GM19395 (cell line): Measurements from ENCODE around the gene PRKD1.

ENCODE experiments used
- ATAC-seq: cut with Tn5 transposase; IDR thresholded peaks from one replicate; pipeline ENCODE4 v1.9.1; 2021; ENCODE audit warnings: mild to moderate bottlenecking, moderate library complexity; ENCODE audit not compliant: unreplicated experiment

The PRKD1 gene

DNA sequence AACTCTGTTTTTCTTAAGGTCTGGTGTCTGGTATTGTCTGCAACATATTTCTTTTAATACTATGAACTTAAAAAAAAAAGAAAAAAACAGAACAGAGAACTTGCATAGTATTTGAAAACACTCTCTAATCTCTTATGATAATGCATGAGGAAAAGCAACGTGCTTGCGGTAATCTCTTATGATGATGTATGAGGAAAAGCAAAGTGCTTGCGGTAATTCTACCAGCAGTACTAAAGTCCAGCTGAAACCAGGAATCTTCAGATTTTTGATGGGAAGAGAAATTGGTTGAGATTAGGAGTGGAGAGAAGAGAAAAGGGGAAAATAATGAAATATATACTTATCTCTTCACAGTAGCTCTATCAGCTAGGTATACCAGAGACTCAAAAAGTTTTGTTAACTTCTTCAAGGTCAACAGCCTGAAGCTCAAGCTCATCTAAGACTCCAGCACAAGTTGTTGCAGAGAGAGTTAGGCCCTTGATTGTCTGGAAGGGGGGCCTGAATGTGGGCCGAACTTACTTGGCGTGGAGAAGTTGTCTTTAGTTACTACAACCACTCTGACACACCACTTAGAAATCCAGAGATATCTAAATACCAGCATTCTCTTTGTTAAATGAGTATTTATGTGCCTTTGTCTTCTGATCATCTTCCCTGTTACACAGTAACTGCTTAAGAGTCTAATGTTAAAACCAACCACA is 240.4 kb downstream of the PRKD1 start:
- ATAC-seq = no peak

GRCh38 chr14:29684926-29685325 is 242.7 kb downstream of the PRKD1 start:
- no peak for ATAC-seq

DNA sequence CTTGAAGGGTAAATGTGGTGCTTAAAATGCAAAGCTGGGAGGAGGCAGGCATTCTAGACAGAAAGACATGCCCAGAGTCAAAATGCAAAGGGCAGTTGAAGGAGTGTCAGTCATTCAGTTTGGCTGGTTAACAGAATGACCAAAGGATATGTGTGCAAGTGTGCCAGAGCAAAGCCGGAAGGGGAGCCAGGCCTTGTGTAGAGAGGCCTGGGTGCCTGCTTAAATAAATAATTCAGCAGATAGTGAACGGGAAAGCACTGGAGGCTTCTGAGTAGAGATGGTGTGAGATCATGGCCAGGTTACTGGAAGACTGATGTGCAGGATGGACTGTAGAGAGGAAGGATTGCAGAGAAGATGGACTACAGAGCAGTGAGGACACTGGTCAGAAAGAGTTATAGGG is 244.9 kb downstream of the PRKD1 start:
- no peak for ATAC-seq

DNA sequence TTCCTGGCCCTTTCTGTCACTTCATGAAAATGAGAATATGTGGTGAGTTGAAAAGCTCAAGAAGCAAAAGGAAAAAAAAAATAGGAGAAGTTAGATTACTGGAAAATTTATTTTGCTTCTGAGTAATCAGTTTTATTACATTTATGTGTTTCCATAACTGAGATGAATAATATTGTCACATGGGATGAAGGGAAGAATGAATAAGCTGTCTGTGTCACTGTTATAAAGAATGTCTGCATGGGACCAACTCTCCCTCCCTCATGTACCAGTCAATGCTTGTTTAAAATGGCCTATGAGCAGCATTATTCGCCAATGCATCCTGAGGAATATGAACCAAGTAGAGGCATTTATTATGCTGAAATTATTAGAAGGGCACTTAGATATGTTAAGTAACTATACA is 246.3 kb downstream of the PRKD1 start:
- no peak for ATAC-seq

DNA sequence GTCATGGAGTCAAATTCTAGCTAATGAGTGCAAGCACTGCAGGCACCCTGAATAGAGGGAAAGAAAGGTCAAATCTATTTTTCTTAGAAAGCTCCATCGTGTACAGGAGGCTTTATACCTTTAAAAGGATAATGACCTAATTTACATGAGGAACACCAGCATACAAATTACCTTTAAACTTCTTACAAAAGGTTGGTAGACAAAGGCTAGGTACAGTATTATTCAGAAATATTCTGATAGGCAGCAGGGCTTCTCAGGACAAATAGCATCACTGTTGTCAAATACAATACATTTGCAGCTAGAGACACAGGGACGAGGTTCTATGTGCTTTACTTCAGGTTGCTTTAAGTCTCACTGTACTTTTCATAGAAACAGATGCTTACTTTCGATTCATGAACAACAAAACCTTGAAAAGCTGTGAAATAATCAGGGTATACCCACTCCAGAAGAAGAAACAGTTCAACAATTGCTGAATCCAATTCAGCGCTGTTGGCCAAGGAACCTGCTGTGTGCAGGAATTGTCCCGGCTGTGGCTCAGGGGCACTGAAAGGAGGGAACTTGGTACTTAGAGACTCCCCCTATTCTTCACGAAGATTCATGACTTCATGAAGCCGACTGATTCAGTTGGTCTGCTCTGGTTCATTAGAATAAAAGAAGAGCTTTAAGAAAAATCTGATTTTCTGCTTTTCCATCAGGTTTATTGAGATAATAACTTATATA is 252.9 kb downstream of the PRKD1 start:
- ATAC-seq = no peak

DNA sequence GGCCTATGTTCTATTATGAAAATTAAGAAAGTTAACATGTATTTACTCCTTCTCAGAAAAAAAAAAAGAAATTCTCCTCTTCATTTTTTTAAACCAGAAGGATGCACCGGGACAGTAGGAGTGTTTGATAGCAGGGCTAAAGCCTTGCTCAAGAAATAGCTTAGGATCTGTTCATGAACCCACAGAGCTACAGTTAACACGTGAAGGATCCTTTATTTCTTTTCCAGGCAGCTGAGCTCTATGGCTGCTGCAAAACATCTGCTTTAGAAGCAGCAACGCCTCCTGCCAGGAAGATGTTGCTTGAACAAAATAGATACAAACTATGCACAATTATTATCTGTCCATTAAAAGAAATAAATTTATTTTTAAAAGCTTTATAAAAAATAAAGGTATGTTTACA is 254.8 kb downstream of the PRKD1 start:
- ATAC-seq = no peak

- ATAC-seq = no peak
These were observed 256.6 kb downstream of the PRKD1 start for GRCh38 chr14:29671034-29671433.

DNA sequence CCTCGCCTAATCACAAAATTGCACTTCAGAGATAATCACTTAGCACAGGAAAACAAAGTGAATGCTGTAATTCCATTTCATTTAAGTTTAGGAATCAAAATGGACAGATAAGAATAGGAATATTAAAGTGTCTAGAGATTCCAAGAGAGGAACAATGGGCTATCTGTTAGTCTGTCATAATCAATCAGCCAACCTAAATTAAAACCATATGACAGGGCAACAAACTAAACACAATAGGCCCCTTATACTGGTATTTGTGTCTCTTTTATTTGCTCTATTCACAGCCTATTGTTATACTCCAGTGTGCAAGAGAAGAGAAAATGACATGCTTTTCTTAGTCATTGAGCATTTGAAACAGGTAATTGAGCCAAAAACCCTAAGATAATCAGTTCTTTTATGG is 259.4 kb downstream of the PRKD1 start:
- no peak for ATAC-seq

DNA sequence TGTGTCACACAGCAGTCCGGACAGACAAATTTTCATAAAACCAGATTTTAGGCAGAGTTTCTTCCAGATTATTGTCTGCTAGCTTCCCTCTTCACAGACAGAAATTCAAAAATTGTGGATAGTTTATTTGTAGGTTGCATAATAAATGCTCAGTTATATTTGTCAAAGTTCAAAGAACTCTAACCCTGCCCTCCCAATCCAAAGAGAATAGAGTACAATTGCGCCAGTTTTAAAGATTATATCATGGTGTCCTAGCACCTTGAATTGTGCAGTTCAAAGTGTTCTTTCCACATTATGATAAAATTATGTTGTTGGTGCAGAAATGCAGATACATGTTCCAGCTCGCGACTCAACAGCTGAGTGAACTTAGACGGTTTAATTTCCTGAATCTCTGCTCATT is 263.1 kb downstream of the PRKD1 start:
- ATAC-seq = no peak

DNA sequence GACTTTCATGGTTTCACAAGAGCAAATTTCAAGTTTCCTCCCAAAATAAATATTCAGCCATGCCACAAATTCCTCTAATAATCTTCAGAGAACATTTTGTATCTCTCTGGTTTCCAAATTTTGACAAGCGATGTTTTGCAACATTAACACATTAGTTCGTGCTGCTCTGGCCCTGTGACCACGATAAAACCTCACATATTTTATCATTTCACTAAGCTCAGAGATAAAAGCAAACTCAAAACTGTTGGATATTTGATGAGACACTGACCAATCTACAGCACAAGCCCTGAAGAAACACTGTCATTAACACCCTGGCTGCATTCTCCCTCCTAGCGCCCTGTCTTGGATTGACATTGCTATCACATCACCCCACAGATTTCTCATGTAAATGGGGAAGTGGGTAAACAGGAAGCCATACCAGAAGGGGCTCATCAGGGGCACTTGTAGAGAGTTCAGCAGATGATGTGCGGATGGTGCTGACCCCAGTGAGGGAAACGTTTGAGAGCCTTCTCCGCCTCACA is 264.3 kb downstream of the PRKD1 start:
- ATAC-seq = no peak

GRCh38 chr14:29654901-29655550 is 272.6 kb downstream of the PRKD1 start:
- no peak for ATAC-seq

GRCh38 chr14:29653303-29653702 is 274.3 kb downstream of the PRKD1 start:
- no peak for ATAC-seq

DNA sequence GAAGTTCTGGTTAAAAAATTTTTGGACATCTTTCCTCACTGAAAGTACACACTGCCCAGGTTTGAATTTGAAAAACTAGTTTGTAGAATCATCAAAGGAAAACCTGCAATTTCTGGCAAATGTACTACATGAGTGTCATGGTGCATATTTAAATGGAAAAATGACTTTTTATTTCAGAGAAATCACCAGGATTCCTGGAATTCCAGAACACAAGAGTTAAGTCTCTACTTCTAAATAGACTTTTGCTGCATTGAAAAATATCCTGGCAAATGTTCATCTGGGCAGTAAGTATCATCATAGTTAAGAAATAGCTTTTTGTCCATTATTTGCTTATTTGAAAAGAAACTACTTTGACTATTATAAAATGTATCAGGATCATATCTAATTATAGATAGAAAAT is 275.1 kb downstream of the PRKD1 start:
- no peak for ATAC-seq

GRCh38 chr14:29650554-29651269 is 276.9 kb downstream of the PRKD1 start:
- ATAC-seq = no peak

GRCh38 chr14:29649170-29649569 is 278.5 kb downstream of the PRKD1 start:
- ATAC-seq = no peak

DNA sequence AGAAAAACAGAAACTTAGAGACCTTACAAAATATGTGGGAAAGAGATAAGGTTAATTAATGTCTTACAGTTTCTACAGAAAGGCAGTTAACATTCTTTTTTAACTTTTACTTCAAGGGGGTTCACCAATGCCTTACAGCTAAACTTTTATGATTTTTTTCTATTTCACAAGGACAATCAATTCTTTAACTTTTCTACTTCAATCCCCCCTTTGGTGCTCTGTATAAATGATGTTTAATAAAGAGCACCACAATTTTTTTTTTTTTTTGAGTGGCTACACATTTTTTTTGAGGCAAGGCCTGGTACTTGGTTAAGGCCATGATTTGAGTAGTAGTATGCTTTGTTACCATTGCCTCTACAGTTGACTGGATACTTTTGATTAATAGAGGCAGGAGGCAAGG is 279.6 kb downstream of the PRKD1 start:
- ATAC-seq = no peak

DNA sequence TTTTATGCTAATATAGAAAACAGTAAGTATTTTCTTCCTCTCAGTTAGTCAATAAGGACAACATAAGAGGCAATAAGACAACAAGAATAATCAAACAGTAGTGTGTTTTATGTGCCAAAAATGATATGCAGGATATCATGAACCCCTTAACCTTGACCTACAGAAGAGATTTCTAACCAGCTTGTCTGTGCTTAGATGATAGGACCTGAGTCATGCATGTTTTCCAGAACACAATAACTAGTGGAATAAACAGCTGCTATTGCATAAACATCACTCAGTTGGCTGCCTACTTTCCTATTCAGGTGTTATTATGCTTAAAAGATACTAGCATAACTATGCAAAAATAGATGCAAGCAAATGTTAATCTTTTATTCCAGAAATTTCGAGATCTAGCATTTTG is 282.5 kb downstream of the PRKD1 start:
- ATAC-seq = no peak

DNA sequence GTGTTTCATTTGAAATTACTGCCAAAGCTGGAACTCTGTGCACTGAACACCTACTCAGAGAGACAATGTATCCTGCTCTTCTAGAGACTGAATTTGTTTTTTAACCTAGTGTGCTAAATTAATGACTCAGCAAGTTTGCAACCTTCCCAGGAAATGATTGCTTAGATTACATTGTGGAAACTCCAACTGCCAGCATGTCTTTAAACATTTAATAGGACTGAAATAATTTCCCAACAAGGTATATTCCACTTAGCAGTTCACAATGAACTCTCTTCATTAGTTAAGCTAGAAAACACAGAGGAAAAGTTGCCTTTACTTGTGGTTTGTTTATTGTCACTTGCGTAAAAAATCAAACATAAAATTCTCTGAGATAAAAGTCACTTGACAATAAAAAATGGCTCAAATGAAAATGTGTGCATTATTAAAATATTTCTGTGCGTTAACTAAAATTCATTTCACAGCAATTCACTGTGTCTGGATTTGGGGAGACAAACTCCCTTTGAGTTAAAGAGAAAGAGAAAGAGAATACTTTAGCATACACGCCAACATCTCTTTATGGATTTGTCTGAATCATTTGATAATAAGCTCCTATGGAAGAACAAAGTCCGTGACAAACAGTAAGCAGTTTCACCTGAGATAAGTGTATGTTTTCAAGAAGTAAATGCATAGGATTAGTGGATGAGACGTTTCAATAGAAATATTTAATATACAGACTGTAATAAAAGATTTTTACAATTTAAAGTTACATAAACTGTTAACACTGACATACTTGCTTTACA is 284.0 kb downstream of the PRKD1 start:
- no peak for ATAC-seq

DNA sequence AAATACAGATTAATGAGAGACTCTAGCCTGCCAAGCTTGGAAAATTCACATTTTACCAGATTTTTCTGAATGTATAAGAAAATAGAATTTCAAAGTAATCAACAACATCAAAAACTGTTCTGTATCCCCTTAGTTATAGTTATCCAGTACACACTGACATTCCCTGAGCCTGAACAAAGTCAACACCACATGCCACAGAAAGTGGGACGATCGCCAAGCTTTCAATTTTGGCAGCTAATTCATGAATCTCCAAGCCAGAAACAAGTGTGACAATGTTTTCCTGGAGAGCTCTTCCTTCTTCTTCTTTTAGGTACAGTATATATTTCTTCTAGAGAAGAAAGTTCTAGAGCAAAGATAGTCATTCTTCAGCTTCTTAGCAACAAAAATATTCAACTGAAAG is 290.2 kb downstream of the PRKD1 start:
- no peak for ATAC-seq

- ATAC-seq = no peak
These were observed 290.8 kb downstream of the PRKD1 start for GRCh38 chr14:29636870-29637269.
